Measurements from ENCODE around the gene MGST2. TPM values are rescaled to one million over a fixed set of nuclear protein-coding genes. Genes with fewer than 3 reads are reported as not detected.

Gene MGST2
- polyA plus RNA-seq, 1 donor from 2014 or later: 2.0 TPM

GRCh38 chr4:139676365-139676764, 10.7 kb downstream of the MGST2 start:
- no peak for TF ChIP-seq RAD21 (conservative IDR thresholded peaks at IDR 0.05)
- TF ChIP-seq MXI1 (conservative IDR thresholded peaks at IDR 0.05; ENCODE audit: poor library complexity, severe bottlenecking): no peak
- TF ChIP-seq, protein P1, sequence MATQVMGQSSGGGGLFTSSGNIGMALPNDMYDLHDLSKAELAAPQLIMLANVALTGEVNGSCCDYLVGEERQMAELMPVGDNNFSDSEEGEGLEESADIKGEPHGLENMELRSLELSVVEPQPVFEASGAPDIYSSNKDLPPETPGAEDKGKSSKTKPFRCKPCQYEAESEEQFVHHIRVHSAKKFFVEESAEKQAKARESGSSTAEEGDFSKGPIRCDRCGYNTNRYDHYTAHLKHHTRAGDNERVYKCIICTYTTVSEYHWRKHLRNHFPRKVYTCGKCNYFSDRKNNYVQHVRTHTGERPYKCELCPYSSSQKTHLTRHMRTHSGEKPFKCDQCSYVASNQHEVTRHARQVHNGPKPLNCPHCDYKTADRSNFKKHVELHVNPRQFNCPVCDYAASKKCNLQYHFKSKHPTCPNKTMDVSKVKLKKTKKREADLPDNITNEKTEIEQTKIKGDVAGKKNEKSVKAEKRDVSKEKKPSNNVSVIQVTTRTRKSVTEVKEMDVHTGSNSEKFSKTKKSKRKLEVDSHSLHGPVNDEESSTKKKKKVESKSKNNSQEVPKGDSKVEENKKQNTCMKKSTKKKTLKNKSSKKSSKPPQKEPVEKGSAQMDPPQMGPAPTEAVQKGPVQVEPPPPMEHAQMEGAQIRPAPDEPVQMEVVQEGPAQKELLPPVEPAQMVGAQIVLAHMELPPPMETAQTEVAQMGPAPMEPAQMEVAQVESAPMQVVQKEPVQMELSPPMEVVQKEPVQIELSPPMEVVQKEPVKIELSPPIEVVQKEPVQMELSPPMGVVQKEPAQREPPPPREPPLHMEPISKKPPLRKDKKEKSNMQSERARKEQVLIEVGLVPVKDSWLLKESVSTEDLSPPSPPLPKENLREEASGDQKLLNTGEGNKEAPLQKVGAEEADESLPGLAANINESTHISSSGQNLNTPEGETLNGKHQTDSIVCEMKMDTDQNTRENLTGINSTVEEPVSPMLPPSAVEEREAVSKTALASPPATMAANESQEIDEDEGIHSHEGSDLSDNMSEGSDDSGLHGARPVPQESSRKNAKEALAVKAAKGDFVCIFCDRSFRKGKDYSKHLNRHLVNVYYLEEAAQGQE (IDR thresholded peaks at IDR 0.05; ENCODE audit: borderline replicate concordance): no peak
- TF ChIP-seq SMC3 (conservative IDR thresholded peaks at IDR 0.05; ENCODE audit: poor library complexity): no peak
- TF ChIP-seq, protein P2, sequence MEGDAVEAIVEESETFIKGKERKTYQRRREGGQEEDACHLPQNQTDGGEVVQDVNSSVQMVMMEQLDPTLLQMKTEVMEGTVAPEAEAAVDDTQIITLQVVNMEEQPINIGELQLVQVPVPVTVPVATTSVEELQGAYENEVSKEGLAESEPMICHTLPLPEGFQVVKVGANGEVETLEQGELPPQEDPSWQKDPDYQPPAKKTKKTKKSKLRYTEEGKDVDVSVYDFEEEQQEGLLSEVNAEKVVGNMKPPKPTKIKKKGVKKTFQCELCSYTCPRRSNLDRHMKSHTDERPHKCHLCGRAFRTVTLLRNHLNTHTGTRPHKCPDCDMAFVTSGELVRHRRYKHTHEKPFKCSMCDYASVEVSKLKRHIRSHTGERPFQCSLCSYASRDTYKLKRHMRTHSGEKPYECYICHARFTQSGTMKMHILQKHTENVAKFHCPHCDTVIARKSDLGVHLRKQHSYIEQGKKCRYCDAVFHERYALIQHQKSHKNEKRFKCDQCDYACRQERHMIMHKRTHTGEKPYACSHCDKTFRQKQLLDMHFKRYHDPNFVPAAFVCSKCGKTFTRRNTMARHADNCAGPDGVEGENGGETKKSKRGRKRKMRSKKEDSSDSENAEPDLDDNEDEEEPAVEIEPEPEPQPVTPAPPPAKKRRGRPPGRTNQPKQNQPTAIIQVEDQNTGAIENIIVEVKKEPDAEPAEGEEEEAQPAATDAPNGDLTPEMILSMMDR (IDR thresholded peaks at IDR 0.05; ENCODE audit: poor library complexity, severe bottlenecking): no peak
- TF ChIP-seq EP300 (conservative IDR thresholded peaks at IDR 0.05; ENCODE audit: poor library complexity, severe bottlenecking): no peak
- TF ChIP-seq POLR2AphosphoS5 (IDR thresholded peaks at IDR 0.05): no peak
- TF ChIP-seq EZH2 (IDR thresholded peaks at IDR 0.05; ENCODE audit: borderline replicate concordance, insufficient read depth, low read length, poor library complexity, severe bottlenecking): no peak
- TF ChIP-seq TAF1 (IDR thresholded peaks at IDR 0.05; ENCODE audit: low read depth): no peak
- Histone ChIP-seq H3K27me3 (ENCODE audit: insufficient read depth, low read depth, low read length) (no peaks in the 10 kb centered on the region), H3K9ac (ENCODE audit: low read length) (no peak overlapping the region), H3K79me2 (replicated peaks; ENCODE audit: insufficient read depth, low read length) (no peaks in the 10 kb centered on the region), H3F3A (ENCODE audit: insufficient read depth, low read length, poor library complexity, severe bottlenecking) (no peaks in the 10 kb centered on the region), H3K36me3 (ENCODE audit: insufficient read depth, low read length) (no peaks in the 10 kb centered on the region), H2AFZ (ENCODE audit: low read depth, low read length) (no peak overlapping the region), H3K9me2 (ENCODE audit: insufficient read depth, low read length) (no peaks in the 10 kb centered on the region), H3K4me2 (ENCODE audit: low read length) (no peak overlapping the region), H3K27ac (ENCODE audit: low read length) (no peak overlapping the region), H3K9me3 (ENCODE audit: low read length) (no peaks in the 10 kb centered on the region), H4K20me1 (ENCODE audit: insufficient read depth) (no peaks in the 10 kb centered on the region), H3K4me3 (ENCODE audit: low read length) (no peak overlapping the region)

DNA sequence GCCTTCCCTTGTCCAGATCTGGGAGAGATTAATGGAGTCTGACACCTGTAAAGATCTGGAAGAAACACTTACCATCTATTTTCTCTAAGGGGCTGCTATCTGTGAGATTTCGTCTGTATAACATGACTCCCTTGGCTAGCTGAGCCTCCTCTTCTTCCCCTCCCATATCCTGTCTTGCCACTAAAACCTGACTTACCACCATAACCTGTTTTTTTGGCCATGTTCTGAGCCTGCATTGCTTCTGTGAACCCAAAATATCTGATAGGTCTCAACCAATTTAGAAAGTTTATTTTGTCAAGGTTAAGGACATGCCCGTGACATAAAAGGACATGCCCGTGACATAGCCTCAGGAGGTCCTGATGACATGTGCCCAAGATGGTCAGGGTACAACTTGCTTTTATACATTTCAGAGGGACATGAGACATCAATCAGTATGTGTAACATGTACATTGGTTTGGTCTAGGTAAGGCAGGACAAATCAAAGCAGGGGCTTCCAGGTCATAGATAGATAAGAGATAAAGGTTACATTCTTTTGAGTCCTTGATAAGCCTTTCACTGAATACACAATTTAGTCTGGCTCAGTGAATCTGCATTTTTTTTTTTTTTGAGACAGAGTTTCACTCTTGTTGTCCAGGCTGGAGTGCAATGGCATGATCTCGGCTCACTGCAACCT, 11.4 kb downstream of the MGST2 start:
- Histone ChIP-seq H3K9me3 (ENCODE audit: low read length) (no peaks in the 10 kb centered on the region), H3K27ac (ENCODE audit: low read length) (no peak overlapping the region), H3K27me3 (ENCODE audit: insufficient read depth, low read depth, low read length) (no peaks in the 10 kb centered on the region), H3F3A (ENCODE audit: insufficient read depth, low read length, poor library complexity, severe bottlenecking) (no peaks in the 10 kb centered on the region), H3K9me2 (ENCODE audit: insufficient read depth, low read length) (no peaks in the 10 kb centered on the region), H3K9ac (ENCODE audit: low read length) (no peak overlapping the region), H3K79me2 (replicated peaks; ENCODE audit: insufficient read depth, low read length) (no peaks in the 10 kb centered on the region), H3K4me2 (ENCODE audit: low read length) (no peak overlapping the region), H4K20me1 (ENCODE audit: insufficient read depth) (no peaks in the 10 kb centered on the region), H2AFZ (ENCODE audit: low read depth, low read length) (no peak overlapping the region), H3K36me3 (ENCODE audit: insufficient read depth, low read length) (no peaks in the 10 kb centered on the region), H3K4me3 (ENCODE audit: low read length) (no peak overlapping the region)
- TF ChIP-seq TAF1 (IDR thresholded peaks at IDR 0.05; ENCODE audit: low read depth) (no peak), EZH2 (IDR thresholded peaks at IDR 0.05; ENCODE audit: borderline replicate concordance, insufficient read depth, low read length, poor library complexity, severe bottlenecking) (no peak), POLR2AphosphoS5 (IDR thresholded peaks at IDR 0.05) (no peak), RAD21 (conservative IDR thresholded peaks at IDR 0.05) (no peak), MXI1 (conservative IDR thresholded peaks at IDR 0.05; ENCODE audit: poor library complexity, severe bottlenecking) (no peak), SMC3 (conservative IDR thresholded peaks at IDR 0.05; ENCODE audit: poor library complexity) (no peak), EP300 (conservative IDR thresholded peaks at IDR 0.05; ENCODE audit: poor library complexity, severe bottlenecking) (no peak)
- TF ChIP-seq, protein P2 (IDR thresholded peaks at IDR 0.05; ENCODE audit: poor library complexity, severe bottlenecking): no peak
- TF ChIP-seq, protein P1 (IDR thresholded peaks at IDR 0.05; ENCODE audit: borderline replicate concordance): no peak

Data from neural cell (in vitro differentiated cells).